GM21526 (cell line): ENCODE measurements around the gene ZNF787.

ENCODE experiments used
- ATAC-seq: cut with Tn5 transposase; IDR thresholded peaks from one replicate; pipeline ENCODE4 v1.9.1; 2021; ENCODE audit warnings: moderate library complexity; ENCODE audit not compliant: unreplicated experiment, low FRiP score

Gene ZNF787

DNA sequence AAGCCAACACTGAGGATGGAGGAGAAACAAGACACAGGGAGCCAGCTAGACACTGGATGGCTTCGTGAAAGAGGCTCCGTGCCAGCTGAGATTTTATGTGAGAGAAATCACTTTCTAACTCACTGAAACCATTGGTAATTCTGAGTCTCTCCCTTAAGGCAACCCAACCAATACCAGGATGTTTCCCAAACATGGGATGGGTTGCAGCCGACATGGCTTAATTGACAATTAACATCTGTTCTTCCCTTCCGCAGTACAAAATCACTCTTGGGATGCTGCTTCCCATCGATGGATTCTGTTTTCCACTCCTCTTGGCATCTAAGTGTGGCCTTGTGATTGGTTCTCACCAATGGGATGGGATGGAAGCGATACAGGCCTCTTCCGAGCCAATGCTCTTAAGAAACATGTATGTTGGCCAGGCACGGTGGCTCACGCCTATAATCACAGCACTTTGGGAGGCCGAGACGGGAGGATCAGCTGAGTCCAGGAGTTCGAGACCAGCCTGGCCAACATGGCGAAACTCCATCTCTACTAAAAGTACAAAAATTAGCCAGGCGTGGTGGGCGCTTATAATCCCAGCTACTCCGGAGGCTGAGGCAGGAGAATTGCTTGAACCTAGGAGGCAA, 2.3 kb upstream of the ZNF787 start:
- ATAC-seq = no peak

DNA sequence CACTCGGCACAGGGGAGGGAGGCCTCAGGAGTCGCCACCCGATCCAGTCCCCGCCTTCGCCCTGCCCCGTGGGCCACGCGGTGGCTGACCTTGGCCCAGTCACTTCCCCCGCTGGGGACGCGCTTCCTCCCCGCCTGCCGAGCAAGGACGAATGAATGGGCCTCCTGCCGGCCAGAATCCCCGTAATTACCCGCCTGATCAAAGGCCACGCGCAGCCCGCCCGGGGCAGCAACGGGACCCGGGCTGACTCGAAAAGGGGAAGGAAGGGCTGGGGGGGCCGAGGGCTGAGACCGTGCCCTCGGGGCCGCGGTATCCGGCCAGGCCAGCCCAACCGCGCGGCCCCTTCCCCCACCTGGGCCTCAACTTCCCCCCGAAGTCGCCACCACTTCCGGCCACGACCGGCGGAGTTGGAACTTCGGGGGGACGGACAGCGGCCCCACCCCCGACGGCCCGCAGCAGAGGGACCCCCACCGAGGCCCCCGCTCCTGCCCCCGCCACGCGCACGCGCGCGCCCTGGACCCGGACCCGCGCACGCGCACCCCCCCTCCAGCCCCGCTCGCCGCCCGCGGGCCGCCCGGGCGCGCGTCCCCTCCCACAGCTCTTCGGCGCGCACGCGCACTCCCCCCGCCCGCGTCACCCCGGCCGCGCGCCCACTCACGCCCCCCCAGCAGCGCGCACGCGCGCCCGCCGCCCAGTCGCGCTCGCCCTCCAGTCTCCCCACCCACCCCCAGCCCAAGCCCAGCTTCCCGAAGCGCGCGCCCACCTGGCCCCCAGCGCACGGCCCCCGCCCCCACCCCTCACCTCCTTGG, 520 bp downstream of the ZNF787 start:
- peak; percentile 16 for ATAC-seq

DNA sequence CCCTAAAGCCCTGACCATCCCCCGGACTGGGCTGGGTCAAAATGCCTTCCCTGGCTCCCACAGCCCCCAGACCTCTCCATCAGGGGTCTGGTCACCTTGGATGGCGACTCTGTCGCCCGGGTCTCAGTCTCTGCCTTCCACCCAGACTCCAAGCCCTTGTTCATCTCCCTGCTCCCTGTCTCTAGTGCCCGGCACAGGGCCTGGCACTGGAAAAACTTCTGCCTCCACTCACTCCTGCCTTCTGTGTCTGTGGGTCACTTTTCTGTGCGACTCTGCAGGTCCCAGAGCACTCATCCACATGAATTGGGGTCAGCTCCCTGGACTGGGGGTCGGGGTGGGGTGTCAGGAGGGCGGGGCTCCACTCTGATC, 1.1 kb downstream of the ZNF787 start:
- no peak for ATAC-seq

DNA sequence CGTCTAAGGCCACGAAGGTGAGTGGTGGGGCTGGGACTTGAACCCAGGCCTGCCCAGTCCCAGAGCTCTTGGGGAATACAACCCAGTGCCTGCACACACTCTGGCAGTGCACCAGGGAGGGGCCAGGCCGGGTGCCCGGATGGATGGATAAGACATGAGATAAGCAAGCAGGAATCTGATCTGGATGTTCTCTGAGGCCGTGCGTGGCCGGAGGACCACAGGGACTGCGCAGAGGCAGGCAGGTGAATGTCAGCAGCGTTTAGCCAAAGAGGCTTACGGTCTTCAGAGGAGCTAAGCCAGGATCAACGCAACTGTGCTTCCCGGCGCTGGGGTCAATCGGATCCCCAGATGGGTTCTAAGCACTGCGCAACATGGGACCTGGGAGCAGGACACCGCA, 1.5 kb downstream of the ZNF787 start:
- ATAC-seq = no peak

DNA sequence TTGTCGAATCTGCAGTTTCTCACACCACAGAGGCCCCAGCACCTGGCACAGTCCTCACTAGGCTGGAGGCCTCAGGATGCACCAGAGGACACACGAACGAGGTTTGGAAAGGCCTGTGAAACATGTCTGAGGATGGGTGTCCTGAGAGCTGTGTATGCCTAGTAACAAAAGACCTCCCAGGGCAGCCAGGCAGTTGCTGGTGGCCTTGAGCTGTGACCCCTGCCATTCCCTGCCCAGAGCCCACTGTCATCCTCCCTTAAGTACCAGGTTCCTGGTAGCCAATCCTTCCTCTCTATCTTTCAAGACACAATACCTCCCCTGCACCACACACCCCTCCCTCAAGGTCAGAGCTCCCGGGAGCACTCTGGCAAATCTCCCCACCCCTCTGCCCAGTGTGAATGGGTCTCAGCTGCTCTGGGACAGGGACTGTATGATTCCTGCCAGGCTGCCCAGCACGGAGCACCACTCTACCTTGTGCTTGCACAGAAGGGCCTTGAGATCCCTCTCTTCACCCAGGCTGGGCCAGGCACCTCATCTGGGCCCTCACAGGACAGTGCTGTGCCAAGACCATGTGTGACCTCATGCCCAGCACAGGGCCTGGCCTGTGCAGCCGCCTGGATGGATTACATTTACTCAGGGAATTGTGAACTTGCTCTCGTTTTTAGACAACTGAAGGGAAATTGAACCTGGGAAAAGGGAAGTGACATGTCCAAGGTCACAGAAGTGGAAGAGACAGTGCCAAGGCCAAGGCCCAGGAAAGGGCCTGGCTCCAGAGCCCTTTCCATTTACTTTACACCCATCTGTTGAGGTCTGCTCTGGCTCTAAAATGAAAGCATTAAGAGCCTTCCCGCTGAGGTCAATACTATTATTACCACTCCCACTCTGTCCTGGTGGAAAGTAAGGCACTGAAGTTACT, 2.2 kb downstream of the ZNF787 start:
- no peak for ATAC-seq

DNA sequence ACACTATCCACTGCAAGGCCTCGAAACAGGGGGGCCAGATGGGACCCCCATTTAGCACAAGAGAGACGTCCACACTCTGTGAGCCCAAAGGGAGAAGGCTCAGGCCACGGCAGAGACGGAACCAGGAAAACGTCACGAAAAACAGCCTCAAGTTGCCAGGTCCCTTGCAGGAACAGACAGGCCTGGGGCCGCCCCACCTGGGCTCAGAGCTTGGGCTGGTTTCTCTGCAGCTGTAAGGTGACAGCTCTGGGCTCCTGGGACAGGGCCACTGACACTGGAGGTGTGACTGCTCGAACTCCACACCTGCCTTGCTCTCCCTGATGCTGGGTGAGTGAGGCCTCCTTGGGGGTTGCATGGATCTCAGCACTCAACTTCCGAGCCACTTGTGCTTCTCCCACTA, 3.2 kb downstream of the ZNF787 start:
- no peak for ATAC-seq

DNA sequence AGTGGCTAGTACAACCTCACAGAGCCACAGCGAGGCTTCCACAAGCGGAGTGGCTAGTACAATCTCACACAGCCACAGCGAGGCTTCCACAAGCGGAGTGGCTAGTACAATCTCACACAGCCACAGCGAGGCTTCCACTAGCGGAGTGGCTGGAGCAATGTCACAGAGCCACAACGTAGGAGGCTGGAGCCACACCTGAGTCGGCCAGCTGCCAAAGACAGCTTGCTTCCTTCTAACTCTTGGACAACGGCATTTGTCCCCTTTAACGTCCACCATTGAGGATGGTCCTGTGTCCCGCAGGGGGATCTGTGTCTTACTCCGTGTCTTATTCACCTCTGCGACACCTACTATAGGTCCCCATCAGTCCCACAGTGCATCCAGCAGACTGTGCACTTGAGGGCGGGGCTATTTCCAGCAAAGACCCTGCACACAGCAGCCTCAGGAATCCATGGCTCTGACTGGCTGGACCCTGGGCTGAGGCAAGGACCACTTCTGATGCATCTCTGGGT, 3.7 kb downstream of the ZNF787 start:
- ATAC-seq = no peak

DNA sequence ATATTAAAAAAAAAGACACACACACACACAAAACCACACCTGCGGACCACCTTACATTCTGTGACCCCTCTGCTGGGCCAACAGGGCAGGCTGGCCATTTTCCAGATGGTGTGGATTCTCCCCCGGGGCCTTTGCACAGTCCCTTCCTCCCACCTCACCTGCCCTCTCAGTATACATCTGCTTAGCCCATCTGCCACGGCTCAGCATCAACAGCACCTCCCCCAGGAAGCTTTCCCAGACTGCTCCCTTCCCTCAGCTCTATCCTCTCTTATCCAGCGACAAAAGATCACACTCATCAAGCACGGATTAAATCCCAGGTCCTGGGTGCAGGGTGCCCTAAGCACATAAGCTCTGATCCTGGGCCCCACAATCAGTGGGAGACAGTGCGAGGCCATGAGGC, 4.5 kb downstream of the ZNF787 start:
- no peak for ATAC-seq

DNA sequence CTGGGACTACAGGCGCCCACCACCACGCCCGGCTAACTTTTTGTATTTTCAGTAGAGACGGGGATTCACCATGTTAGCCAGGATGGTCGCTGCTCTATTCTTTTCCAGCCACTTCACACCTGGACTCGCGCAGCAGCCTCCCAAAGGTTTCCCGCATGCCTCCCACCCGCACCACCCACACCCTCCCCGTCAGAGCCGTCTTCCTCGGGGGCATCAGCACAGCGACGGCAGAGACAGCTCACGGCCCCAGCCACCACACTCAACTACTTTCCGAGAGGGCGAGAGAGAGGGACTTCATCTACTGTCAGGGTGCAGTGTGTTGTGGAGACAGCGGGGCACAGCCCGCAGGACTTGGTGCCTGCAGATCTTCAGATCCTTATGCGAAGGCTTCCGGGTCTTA, 5.6 kb downstream of the ZNF787 start:
- ATAC-seq = no peak

DNA sequence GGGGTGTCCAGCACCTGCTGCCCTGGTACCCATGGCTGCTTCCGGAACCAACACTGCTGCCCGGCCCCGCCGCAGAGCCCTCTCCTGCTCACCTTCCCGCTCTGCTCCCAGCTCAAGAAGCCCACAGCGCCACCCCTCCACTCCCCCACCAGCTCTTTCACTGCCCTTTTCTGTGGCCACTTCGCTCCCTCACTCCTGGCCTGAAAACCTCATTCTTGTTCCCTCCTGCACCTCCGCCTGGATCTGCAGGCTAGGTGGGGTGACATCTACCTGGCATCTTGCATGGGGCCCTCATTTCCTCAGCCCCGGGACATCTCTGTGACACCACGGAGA, 6.4 kb downstream of the ZNF787 start:
- ATAC-seq = no peak

DNA sequence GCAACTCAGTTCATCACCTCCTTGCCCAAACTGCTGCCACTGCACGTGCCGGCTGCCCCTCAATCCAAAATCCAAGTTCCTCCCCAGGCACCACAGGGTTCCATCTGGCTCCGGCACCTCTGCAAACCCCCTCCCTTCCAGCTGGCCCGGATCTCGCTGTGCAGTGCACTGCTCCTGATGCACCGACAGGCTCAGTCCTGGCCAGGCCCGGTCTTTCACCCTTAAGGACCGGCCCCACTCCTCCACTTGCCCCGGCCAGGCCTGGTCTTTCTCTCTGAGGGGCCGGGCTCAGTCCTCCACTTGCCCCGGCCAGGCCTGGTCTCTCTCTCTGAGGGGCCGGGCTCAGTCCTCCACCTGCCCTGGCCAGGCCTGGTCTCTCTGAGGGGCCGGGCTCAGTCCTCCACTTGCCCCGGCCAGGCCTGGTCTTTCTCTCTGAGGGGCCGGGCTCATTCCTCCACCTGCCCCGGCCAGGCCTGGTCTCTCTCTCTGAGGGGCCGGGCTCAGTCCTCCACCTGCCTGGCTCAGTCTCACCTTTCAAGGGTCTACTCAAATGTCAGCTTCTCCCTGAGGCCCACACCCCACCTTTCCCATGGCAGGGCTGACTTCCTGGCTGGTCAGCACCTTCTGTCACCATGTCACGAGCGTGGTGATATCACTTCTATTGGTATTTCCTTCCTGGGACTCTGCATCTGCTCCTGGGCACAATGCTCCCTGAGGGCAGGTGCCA, 6.9 kb downstream of the ZNF787 start:
- ATAC-seq = no peak

DNA sequence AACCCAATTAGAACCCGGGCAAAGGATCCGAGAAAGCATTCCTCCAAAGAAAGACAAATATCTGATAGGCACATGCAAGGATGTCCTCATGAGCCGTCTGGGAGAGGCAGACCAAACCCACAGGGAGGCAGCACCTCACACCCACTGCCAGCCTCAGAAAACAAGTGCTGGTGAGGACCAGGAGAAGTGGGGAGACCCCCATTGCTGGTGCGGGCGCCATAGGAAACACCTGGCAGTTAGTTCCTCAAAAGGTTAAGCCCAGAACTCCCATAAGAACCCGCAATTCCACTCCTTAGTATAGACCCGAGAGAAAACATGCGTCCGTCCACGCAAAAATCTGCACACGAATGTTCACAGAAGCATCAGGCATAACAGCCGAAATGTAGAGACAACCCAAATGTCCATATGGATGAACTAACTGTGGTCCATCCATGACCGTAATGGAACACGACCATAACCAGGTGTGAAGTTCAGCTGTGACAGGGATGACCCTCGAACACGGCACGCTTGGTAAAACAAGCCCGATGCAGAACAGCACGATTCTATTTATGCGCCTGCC, 7.9 kb downstream of the ZNF787 start:
- no peak for ATAC-seq

DNA sequence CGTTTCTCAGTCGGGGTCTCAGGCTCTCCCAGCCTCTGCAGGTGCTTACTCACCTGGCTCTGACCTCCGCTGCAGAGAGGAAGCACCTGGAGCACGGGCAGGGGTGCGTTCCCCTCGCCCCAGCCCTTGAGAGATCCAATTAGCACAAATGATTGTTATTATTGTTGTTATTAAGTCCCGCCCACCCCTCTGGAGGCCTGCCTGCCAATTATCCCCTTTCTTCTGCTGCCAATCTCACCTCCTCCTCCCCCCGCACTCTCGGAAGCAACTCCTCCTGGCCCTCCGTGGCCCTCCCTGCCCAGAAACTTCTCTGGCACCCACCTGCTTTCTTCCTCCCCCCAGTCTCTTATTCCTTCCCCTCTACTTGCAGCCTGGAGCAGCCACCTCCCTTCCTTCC, 8.8 kb downstream of the ZNF787 start:
- no peak for ATAC-seq

DNA sequence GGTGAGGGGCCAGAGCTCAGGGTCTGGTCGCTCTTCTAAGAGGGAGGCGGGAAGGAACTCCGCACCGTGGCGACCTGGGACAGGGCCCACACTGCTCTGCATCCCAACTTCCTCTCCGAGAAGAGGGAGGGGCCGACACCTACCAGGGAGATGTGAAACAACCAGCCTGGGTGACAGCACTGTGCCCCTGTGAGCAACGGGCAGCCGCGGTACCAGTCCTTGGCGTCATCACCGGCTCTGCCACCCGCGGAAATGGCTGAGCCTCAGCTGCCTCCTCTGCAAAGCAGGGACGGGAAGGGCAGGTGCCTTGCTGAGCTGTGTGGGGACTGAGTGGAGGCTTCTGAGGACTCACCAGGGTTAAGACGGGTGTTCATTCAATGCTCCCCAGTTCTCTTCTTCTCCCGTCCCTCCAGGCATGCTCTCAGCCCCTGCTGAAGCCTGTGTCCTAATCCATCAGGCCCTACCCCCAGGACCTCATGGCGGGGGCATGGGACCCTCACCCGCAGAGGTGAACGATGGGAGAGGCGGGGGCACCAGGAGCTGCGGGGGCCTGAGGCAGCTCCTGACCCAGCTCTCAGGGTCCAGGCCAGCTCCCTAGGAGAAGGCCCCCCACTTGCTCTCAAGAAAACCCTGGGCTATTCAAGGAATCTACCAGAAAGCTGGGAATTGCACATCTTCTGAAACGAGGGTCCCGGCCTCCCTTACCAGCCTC, 9.3 kb downstream of the ZNF787 start:
- no peak for ATAC-seq

DNA sequence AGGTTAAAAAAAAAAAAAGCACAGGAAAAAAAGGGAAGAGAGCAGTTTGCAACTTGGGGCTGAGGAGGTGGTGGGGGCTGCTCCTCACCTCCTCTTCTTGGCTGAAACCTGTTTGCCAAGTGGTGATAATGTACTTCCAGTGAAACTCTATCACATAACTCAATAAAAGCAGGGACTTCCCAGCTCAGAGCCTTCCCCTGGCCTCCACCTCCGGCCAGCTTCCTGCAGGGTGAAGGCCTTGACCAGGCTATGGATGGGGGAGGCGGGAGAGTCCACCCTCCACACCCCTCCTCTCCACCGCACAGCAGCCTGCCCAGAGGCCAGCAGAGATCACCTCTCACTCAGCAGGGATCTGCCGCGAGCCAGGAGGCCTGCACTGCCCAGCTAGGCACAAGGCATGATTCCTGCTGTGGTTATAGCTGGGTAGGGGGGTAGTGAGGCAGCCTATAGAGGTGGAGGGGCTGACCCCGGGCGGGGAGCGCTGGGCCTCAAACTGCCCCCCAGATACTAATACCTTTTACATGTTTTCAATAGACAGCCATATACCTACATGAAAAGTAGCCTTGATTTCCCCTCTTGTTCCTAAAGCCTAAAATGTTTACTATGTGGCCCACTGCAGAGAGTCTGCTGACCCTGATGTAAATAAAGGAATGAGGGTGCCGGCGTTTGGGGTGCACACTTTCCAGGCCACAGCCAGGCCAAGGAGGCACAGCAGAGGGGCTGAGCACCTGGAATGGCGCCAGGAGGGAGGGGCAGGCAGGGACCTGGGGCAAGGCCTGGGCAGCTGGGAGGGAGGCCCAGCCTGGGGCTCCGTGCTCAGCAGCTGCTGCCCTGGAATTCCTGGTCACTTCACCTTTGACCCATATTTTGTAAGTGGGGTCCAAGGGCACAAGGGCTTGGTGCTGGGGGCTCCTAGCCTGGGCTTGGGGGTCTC, 10.3 kb downstream of the ZNF787 start:
- no peak for ATAC-seq

DNA sequence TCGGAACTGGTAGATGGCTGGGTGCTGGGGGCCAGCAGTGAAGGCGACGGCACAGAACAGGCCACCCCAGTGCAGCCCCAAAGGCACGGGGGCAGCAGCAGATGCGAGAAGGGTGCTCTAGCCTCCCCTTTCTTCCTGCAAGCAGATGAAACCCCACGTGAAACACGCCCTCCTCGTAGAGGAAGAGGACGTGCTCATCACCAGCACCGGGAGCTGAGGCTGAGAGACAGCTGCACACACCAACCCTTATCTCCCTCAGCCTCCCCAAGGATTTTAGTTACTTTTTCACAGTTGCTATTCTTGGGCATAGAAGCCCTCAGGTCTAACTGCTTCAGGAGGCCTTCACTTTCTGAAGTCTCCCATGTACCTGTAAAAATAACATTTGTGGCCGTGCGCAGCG, 11.9 kb downstream of the ZNF787 start:
- ATAC-seq = no peak

DNA sequence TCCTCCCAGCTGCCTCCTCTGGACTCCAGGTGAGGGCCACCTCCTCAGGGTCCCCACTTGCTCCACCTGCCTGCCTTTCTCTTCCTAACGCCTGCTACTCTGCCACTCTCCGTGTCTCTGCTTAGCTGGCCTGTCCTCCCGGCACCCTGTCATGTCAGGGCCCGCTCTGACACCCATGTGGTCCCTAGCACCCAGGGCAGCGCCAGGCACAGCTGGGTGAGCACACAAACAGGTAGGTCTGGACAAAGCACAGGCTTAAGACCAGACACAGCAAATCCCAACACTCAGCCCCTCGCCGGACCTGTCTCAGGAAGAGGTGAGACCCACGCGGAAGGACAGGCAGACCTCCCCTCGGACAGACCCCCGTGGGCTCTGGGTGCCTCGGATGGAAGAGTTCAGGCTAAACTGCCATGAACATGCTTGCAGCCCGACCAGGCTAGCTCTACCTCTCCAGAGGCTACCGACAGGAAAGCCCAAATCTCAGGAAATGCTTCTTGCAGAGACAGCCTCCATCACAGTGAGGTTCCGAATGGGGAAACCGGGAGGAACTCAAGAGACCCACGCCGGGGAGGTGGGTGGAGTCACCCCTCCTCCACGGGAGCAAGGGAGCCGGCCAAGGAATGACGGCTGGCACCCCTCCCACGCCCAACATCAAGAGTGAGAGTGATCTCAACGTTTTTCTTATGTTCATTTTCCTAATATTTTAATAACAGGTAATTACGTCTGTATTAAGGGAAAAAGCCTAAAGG, 12.5 kb downstream of the ZNF787 start:
- no peak for ATAC-seq
